Lower leg skin (tissue), 3 donors: ENCODE data around the gene PLD3.

Experiments used
- POLR2A ChIP-seq, 2 donors: fragments of 450-650 bp; IDR thresholded peaks; one replicate each; pipeline ENCODE4 v1.6.1; 2016 to 2017; ENCODE audit warnings: antibody characterized with exemption in 2 of 2, mild to moderate bottlenecking in 1 of 2, moderate library complexity in 1 of 2
- TF ChIP-seq, protein P1 (sequence below), 3 donors: fragments of 450-650 bp; IDR thresholded peaks; one replicate each; pipeline ENCODE4 v1.5.1; 2016; ENCODE audit warnings: antibody characterized with exemption in 3 of 3, mild to moderate bottlenecking in 3 of 3, moderate library complexity in 2 of 3

DNA sequence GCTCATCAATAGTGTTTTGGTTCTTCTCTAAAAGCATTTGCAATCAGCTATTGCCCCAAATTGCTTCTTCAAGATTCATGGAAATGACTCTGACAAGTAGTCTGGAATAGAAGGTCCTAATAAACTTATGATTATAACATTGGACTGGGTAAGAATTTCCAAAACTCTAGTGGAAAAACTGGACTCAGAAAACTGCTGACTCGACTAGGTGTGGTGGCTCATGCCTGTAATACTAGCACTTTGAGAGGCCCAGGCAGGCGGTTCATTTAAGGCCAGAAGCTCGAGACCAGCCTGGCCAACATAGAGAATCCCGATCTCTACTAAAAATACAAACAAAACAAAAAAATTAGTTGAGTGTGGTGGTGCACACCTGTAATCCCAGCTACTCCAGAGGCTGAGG, 47.8 kb upstream of the PLD3 start:
- TF ChIP-seq, protein P1, sequence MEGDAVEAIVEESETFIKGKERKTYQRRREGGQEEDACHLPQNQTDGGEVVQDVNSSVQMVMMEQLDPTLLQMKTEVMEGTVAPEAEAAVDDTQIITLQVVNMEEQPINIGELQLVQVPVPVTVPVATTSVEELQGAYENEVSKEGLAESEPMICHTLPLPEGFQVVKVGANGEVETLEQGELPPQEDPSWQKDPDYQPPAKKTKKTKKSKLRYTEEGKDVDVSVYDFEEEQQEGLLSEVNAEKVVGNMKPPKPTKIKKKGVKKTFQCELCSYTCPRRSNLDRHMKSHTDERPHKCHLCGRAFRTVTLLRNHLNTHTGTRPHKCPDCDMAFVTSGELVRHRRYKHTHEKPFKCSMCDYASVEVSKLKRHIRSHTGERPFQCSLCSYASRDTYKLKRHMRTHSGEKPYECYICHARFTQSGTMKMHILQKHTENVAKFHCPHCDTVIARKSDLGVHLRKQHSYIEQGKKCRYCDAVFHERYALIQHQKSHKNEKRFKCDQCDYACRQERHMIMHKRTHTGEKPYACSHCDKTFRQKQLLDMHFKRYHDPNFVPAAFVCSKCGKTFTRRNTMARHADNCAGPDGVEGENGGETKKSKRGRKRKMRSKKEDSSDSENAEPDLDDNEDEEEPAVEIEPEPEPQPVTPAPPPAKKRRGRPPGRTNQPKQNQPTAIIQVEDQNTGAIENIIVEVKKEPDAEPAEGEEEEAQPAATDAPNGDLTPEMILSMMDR (IDR thresholded peaks at IDR 0.05), result no peak
- TF ChIP-seq POLR2A (IDR thresholded peaks at IDR 0.05), result no peak
